ENCODE data around the gene SNN. TPM values are rescaled to one million over a fixed set of nuclear protein-coding genes. Genes with fewer than 3 reads are reported as not detected.

SNN gene
- total RNA-seq, 1 experiment from 2014 or later: 15.6 TPM

- BruUV-seq (replicated peaks): no TSS peak
- Histone ChIP-seq H3K27me3 (ENCODE audit: control insufficient read depth, insufficient read depth, low read length) (no peaks in the 10 kb centered on the region), H3K27ac (ENCODE audit: low read length) (no peak overlapping the region), H3K4me1 (ENCODE audit: control insufficient read depth, insufficient read depth, low read length) (no peaks in the 10 kb centered on the region), H3K9me3 (ENCODE audit: control insufficient read depth, insufficient read depth, low read depth, low read length) (no peaks in the 10 kb centered on the region), H3K36me3 (ENCODE audit: control insufficient read depth, insufficient read depth, low read length) (no peaks in the 10 kb centered on the region; the same call in none of the 2 replicates), H3K4me3 (ENCODE audit: low read depth in 2 of 2, low read length in 2 of 2) (no peak overlapping the region)
- DNase-seq (ENCODE audit: low read depth, low spot score) (no peak), ATAC-seq (no peak)
- TF ChIP-seq TCF7L2 (IDR thresholded peaks at IDR 0.05; ENCODE audit: low read depth, low read length) (no peak), SIN3A (IDR thresholded peaks at IDR 0.05; ENCODE audit: borderline replicate concordance, insufficient read depth, low read depth, low read length) (no peak), POLR2AphosphoS5 (IDR thresholded peaks at IDR 0.05; ENCODE audit: low read depth, low read length) (no peak)
- TF ChIP-seq, protein P1, sequence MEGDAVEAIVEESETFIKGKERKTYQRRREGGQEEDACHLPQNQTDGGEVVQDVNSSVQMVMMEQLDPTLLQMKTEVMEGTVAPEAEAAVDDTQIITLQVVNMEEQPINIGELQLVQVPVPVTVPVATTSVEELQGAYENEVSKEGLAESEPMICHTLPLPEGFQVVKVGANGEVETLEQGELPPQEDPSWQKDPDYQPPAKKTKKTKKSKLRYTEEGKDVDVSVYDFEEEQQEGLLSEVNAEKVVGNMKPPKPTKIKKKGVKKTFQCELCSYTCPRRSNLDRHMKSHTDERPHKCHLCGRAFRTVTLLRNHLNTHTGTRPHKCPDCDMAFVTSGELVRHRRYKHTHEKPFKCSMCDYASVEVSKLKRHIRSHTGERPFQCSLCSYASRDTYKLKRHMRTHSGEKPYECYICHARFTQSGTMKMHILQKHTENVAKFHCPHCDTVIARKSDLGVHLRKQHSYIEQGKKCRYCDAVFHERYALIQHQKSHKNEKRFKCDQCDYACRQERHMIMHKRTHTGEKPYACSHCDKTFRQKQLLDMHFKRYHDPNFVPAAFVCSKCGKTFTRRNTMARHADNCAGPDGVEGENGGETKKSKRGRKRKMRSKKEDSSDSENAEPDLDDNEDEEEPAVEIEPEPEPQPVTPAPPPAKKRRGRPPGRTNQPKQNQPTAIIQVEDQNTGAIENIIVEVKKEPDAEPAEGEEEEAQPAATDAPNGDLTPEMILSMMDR (IDR thresholded peaks at IDR 0.05): no peak
- TF ChIP-seq, protein P2, sequence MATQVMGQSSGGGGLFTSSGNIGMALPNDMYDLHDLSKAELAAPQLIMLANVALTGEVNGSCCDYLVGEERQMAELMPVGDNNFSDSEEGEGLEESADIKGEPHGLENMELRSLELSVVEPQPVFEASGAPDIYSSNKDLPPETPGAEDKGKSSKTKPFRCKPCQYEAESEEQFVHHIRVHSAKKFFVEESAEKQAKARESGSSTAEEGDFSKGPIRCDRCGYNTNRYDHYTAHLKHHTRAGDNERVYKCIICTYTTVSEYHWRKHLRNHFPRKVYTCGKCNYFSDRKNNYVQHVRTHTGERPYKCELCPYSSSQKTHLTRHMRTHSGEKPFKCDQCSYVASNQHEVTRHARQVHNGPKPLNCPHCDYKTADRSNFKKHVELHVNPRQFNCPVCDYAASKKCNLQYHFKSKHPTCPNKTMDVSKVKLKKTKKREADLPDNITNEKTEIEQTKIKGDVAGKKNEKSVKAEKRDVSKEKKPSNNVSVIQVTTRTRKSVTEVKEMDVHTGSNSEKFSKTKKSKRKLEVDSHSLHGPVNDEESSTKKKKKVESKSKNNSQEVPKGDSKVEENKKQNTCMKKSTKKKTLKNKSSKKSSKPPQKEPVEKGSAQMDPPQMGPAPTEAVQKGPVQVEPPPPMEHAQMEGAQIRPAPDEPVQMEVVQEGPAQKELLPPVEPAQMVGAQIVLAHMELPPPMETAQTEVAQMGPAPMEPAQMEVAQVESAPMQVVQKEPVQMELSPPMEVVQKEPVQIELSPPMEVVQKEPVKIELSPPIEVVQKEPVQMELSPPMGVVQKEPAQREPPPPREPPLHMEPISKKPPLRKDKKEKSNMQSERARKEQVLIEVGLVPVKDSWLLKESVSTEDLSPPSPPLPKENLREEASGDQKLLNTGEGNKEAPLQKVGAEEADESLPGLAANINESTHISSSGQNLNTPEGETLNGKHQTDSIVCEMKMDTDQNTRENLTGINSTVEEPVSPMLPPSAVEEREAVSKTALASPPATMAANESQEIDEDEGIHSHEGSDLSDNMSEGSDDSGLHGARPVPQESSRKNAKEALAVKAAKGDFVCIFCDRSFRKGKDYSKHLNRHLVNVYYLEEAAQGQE (IDR thresholded peaks at IDR 0.05; ENCODE audit: insufficient read depth in 1 of 2, low read depth in 2 of 2, low read length in 1 of 2): no peak
- in situ Hi-C loops (cut with HindIII; ENCODE audit: low pct_unique_long_range_greater_than_20kb, low sequenced_read_pairs) (no loop called here), intact Hi-C loops (cut with micrococcal nuclease; ENCODE audit: unreplicated experiment) (no loop called here)
- ChIA-PET POLR2A (no interaction called here), CTCF (interaction anchor here (0.6 kb wide), 1 partner anchor 17 kb away, joined by 3 read pairs; no protein-coding TSS in a partner anchor)
Observed at GRCh38 chr16:11719171-11719570, 50.9 kb downstream of the SNN start.

GRCh38 chr16:11719762-11720161 lies 51.5 kb downstream of the SNN start:
- BruUV-seq (replicated peaks): no TSS peak
- Histone ChIP-seq H3K27me3 (ENCODE audit: control insufficient read depth, insufficient read depth, low read length) (no peaks in the 10 kb centered on the region), H3K36me3 (ENCODE audit: control insufficient read depth, insufficient read depth, low read length) (no peaks in the 10 kb centered on the region; the same call in none of the 2 replicates), H3K9me3 (ENCODE audit: control insufficient read depth, insufficient read depth, low read depth, low read length) (no peaks in the 10 kb centered on the region), H3K4me3 (ENCODE audit: low read depth in 2 of 2, low read length in 2 of 2) (no peak overlapping the region), H3K27ac (ENCODE audit: low read length) (no peak overlapping the region), H3K4me1 (ENCODE audit: control insufficient read depth, insufficient read depth, low read length) (no peaks in the 10 kb centered on the region)
- DNase-seq (ENCODE audit: low read depth, low spot score): no peak
- POLR2A ChIA-PET: no interaction called here
- in situ Hi-C loops (cut with HindIII; ENCODE audit: low pct_unique_long_range_greater_than_20kb, low sequenced_read_pairs): no loop called here
- intact Hi-C loops (cut with micrococcal nuclease; ENCODE audit: unreplicated experiment): no loop called here
- TF ChIP-seq POLR2AphosphoS5 (IDR thresholded peaks at IDR 0.05; ENCODE audit: low read depth, low read length): no peak
- TF ChIP-seq TCF7L2 (IDR thresholded peaks at IDR 0.05; ENCODE audit: low read depth, low read length): no peak
- TF ChIP-seq, protein P1 (IDR thresholded peaks at IDR 0.05): no peak
- TF ChIP-seq, protein P2 (IDR thresholded peaks at IDR 0.05; ENCODE audit: insufficient read depth in 1 of 2, low read depth in 2 of 2, low read length in 1 of 2): no peak
- TF ChIP-seq SIN3A (IDR thresholded peaks at IDR 0.05; ENCODE audit: borderline replicate concordance, insufficient read depth, low read depth, low read length): no peak
- no peak for ATAC-seq
- CTCF ChIA-PET: no interaction called here
